Mesothelial cell of epicardium (in vitro differentiated cells): Measurements from ENCODE around the gene SDSL. TPM values are rescaled to one million over a fixed set of nuclear protein-coding genes. Genes with fewer than 3 reads are reported as not detected.

ENCODE experiments used
- DNase-seq, 2 experiments: peaks; one replicate each; pipeline ENCODE4 v3.0.0; 2021; ENCODE audit warnings: low spot score in 2 of 2; ENCODE audit not compliant: unreplicated experiment in 2 of 2
- H3K27ac Mint-ChIP-seq: 2 replicates; pipeline ENCODE4 v1.8.0; 2021; ENCODE audit warnings: mixed read lengths
- H3K27me3 Mint-ChIP-seq: 2 replicates; pipeline ENCODE4 v1.8.0; 2021; ENCODE audit warnings: low read depth, mixed read lengths
- H3K36me3 Mint-ChIP-seq: 2 replicates; pipeline ENCODE4 v1.8.0; 2021; ENCODE audit warnings: mixed read lengths
- H3K4me1 Mint-ChIP-seq: 2 replicates; pipeline ENCODE4 v1.8.0; 2021; ENCODE audit warnings: mixed read lengths
- H3K4me3 Mint-ChIP-seq: 2 replicates; pipeline ENCODE4 v1.8.0; 2021; ENCODE audit warnings: mild to moderate bottlenecking, moderate library complexity, mixed read lengths
- H3K9me3 Mint-ChIP-seq: 2 replicates; pipeline ENCODE4 v1.8.0; 2021; ENCODE audit warnings: mixed read lengths
- CTCF ChIP-seq: fragments of 200-600 bp; sonication (generic); IDR thresholded peaks from one replicate; pipeline ENCODE4 v1.5.0; 2021; ENCODE audit warnings: antibody characterized with exemption; ENCODE audit not compliant: unreplicated experiment
- total RNA-seq: library from RNA; stranded (reverse); gene quantifications from 3 replicates; pipeline ENCODE4 v1.2.1, GENCODE V29; 2021

SDSL gene
- total RNA-seq, 1 donor from 2014 or later = 11.6 TPM

- DNase-seq = no peak
- Mint-ChIP-seq H3K9me3 (no peaks in the 10 kb centered on the region), H3K27me3 (peaks cover 94% of the 10 kb centered on the region), H3K4me3 (no peak overlapping the region), H3K36me3 (no peaks in the 10 kb centered on the region), H3K27ac (no peak overlapping the region), H3K4me1 (no peaks in the 10 kb centered on the region)
- TF ChIP-seq CTCF = no peak
Observed at GRCh38 chr12:113473400-113473799, 51.2 kb downstream of the SDSL start.

GRCh38 chr12:113473942-113474341 is 51.8 kb downstream of the SDSL start:
- no peak overlapping the region for H3K27ac Mint-ChIP-seq
- DNase-seq = no peak
- no peaks in the 10 kb centered on the region for H3K9me3 Mint-ChIP-seq
- no peaks in the 10 kb centered on the region for H3K4me1 Mint-ChIP-seq
- no peak for TF ChIP-seq CTCF
- no peak overlapping the region for H3K4me3 Mint-ChIP-seq
- H3K36me3 Mint-ChIP-seq = no peaks in the 10 kb centered on the region
- H3K27me3 Mint-ChIP-seq = peaks cover 94% of the 10 kb centered on the region

GRCh38 chr12:113474635-113475436 is 52.7 kb downstream of the SDSL start:
- peaks cover 94% of the 10 kb centered on the region for H3K27me3 Mint-ChIP-seq
- H3K36me3 Mint-ChIP-seq = no peaks in the 10 kb centered on the region
- no peak for DNase-seq
- H3K4me1 Mint-ChIP-seq = no peaks in the 10 kb centered on the region
- no peak overlapping the region for H3K27ac Mint-ChIP-seq
- no peaks in the 10 kb centered on the region for H3K9me3 Mint-ChIP-seq
- H3K4me3 Mint-ChIP-seq = no peak overlapping the region
- no peak for TF ChIP-seq CTCF

GRCh38 chr12:113475451-113476175 is 53.4 kb downstream of the SDSL start:
- Mint-ChIP-seq H3K4me1 (peaks cover 2% of the 10 kb centered on the region), H3K4me3 (no peak overlapping the region)
- no peak for TF ChIP-seq CTCF

GRCh38 chr12:113476176-113476986 is 54.2 kb downstream of the SDSL start:
- Mint-ChIP-seq H3K36me3 (no peaks in the 10 kb centered on the region), H3K4me3 (no peak overlapping the region), H3K27me3 (peaks cover 95% of the 10 kb centered on the region), H3K27ac (no peak overlapping the region), H3K9me3 (no peaks in the 10 kb centered on the region), H3K4me1 (peaks cover 2% of the 10 kb centered on the region)
- no peak for DNase-seq
- no peak for TF ChIP-seq CTCF

More at GRCh38 chr12:113475451-113476175, 53.4 kb downstream of the SDSL start:
- no peak for DNase-seq
- H3K36me3 Mint-ChIP-seq = no peaks in the 10 kb centered on the region
- H3K27ac Mint-ChIP-seq = no peak overlapping the region
- H3K9me3 Mint-ChIP-seq = no peaks in the 10 kb centered on the region
- peaks cover 94% of the 10 kb centered on the region for H3K27me3 Mint-ChIP-seq
